DMS53 (cell line): Measurements from ENCODE around the gene LRRC56.

Experiments used
- DNase-seq: peaks from one replicate; lab custom pipeline; 2025; lab: John Stamatoyannopoulos, UW

Gene LRRC56

GRCh38 chr11:575313-575995, 38.1 kb downstream of the LRRC56 start:
- DNase-seq = peak; percentile 95

- peak; percentile 98 for DNase-seq
Observed at GRCh38 chr11:575996-576768, 38.9 kb downstream of the LRRC56 start, which contains the start of gene PHRF1. Gene PHRF1, plus strand, starts transcription at chr11:576470. Its CDS starts 5,043 bp downstream, at chr11:581513.

- peak; percentile 49 for DNase-seq
Observed at GRCh38 chr11:576811-577610, 39.7 kb downstream of the LRRC56 start.

GRCh38 chr11:577611-577894, 40.2 kb downstream of the LRRC56 start:
- no peak for DNase-seq

- no peak for DNase-seq
Observed at GRCh38 chr11:578276-579035, 41.1 kb downstream of the LRRC56 start.

GRCh38 chr11:579830-580601, 42.7 kb downstream of the LRRC56 start:
- no peak for DNase-seq

GRCh38 chr11:581342-581741, 44.0 kb downstream of the LRRC56 start:
- DNase-seq = no peak

- no peak for DNase-seq
Observed at GRCh38 chr11:581752-582151, 44.4 kb downstream of the LRRC56 start.

GRCh38 chr11:584287-584686, 47.0 kb downstream of the LRRC56 start:
- DNase-seq = no peak

GRCh38 chr11:586376-587316, 49.3 kb downstream of the LRRC56 start:
- DNase-seq = no peak

GRCh38 chr11:587546-587945, 50.2 kb downstream of the LRRC56 start:
- DNase-seq = no peak

GRCh38 chr11:587978-588380, 50.7 kb downstream of the LRRC56 start:
- peak; percentile 43 for DNase-seq

- no peak for DNase-seq
Observed at GRCh38 chr11:589798-590197, 52.5 kb downstream of the LRRC56 start.

- no peak for DNase-seq
Observed at GRCh38 chr11:590997-591396, 53.7 kb downstream of the LRRC56 start.

GRCh38 chr11:592501-592900, 55.2 kb downstream of the LRRC56 start:
- no peak for DNase-seq

GRCh38 chr11:592918-593317, 55.6 kb downstream of the LRRC56 start:
- DNase-seq = no peak

GRCh38 chr11:593347-593746, 56.0 kb downstream of the LRRC56 start:
- no peak for DNase-seq

GRCh38 chr11:595400-595799, 58.1 kb downstream of the LRRC56 start:
- DNase-seq = no peak

- no peak for DNase-seq
Observed at GRCh38 chr11:596374-596773, 59.0 kb downstream of the LRRC56 start.

GRCh38 chr11:597166-597725, 59.9 kb downstream of the LRRC56 start:
- peak; percentile 38 for DNase-seq
